GM18520 (cell line): Measurements from ENCODE around the gene MAP6.

Experiments used
- ATAC-seq: cut with Tn5 transposase; IDR thresholded peaks from one replicate; pipeline ENCODE4 v1.9.1; 2021; ENCODE audit not compliant: unreplicated experiment

Gene MAP6

GRCh38 chr11:75571625-75572024 is 97.2 kb downstream of the MAP6 start:
- ATAC-seq = no peak

GRCh38 chr11:75570559-75571139 is 98.2 kb downstream of the MAP6 start:
- no peak for ATAC-seq

GRCh38 chr11:75568616-75569219 is 100.1 kb downstream of the MAP6 start:
- no peak for ATAC-seq

GRCh38 chr11:75567971-75568370 is 100.9 kb downstream of the MAP6 start:
- ATAC-seq = no peak

GRCh38 chr11:75566763-75567279 is 102.0 kb downstream of the MAP6 start:
- no peak for ATAC-seq

GRCh38 chr11:75565916-75566762 is 102.7 kb downstream of the MAP6 start:
- no peak for ATAC-seq

- ATAC-seq = no peak
Measured at GRCh38 chr11:75565221-75565814, 103.5 kb downstream of the MAP6 start.

- ATAC-seq = no peak
Measured at GRCh38 chr11:75563978-75564552, 104.8 kb downstream of the MAP6 start.

GRCh38 chr11:75563501-75563977 is 105.3 kb downstream of the MAP6 start:
- ATAC-seq = no peak

GRCh38 chr11:75562836-75563484 is 105.9 kb downstream of the MAP6 start:
- no peak for ATAC-seq

GRCh38 chr11:75562048-75562835 is 106.6 kb downstream of the MAP6 start, which contains the start of gene SERPINH1:
Gene SERPINH1 (plus strand): TSS chr11:75562253. CDS start chr11:75566350, 4,097 bp downstream.
- ATAC-seq = peak; percentile 51

- ATAC-seq = no peak
Measured at GRCh38 chr11:75561426-75562047, 107.3 kb downstream of the MAP6 start.

- no peak for ATAC-seq
Measured at GRCh38 chr11:75560644-75561043, 108.2 kb downstream of the MAP6 start.

GRCh38 chr11:75558939-75559843 is 109.6 kb downstream of the MAP6 start:
- ATAC-seq = no peak

GRCh38 chr11:75557666-75558494 is 111.0 kb downstream of the MAP6 start:
- ATAC-seq = no peak

GRCh38 chr11:75556275-75556674 is 112.6 kb downstream of the MAP6 start:
- no peak for ATAC-seq
